GM23338 (cell line): ENCODE measurements around the gene CTNNA3.

Experiments
- CREB1 ChIP-seq: fragments of 250-450 bp; sonication (Bioruptor Pico); IDR thresholded peaks from 2 replicates; pipeline ENCODE4 v1.5.0; 2020; ENCODE audit warnings: low read depth, mild to moderate bottlenecking, moderate library complexity
- CTCF ChIP-seq, 2 experiments: fragments of 200-600 bp in 1 of 2; sonication (generic) in 1 of 2; conservative IDR thresholded peaks; 2 replicates each; pipeline versions ENCODE4 v1.5.1 to v1.6.1; 2016 to 2017; ENCODE audit warnings: antibody characterized with exemption in 2 of 2, low read depth in 2 of 2, mild to moderate bottlenecking in 2 of 2, moderate library complexity in 1 of 2
- ETS1 ChIP-seq: IDR thresholded peaks from 2 replicates; pipeline ENCODE4 v1.6.1; 2016; ENCODE audit warnings: antibody characterized with exemption
- EZH2 ChIP-seq: fragments of 200-600 bp; sonication (generic); IDR thresholded peaks from one replicate; pipeline ENCODE4 v1.8.0; 2017; ENCODE audit warnings: antibody characterized with exemption, mild to moderate bottlenecking, low read depth; ENCODE audit not compliant: unreplicated experiment
- POLR2AphosphoS5 ChIP-seq: IDR thresholded peaks from 2 replicates; pipeline ENCODE4 v1.6.1; 2016; ENCODE audit warnings: antibody characterized with exemption, low read depth
- ZNF114 ChIP-seq: fragments of 250-450 bp; sonication (Bioruptor Pico); IDR thresholded peaks from 2 replicates; pipeline ENCODE4 v1.5.0; 2020; ENCODE audit warnings: mild to moderate bottlenecking, moderate library complexity
- TF ChIP-seq, protein P1 (sequence below): IDR thresholded peaks from one replicate; pipeline ENCODE4 v1.6.1; 2018; ENCODE audit warnings: antibody characterized with exemption; ENCODE audit not compliant: unreplicated experiment

- TF ChIP-seq CTCF (conservative IDR thresholded peaks at IDR 0.05; ENCODE audit: low read depth in 2 of 2) (no peak), ZNF114 (CRISPR knock-in tag) (no peak), POLR2AphosphoS5 (no peak), CREB1 (CRISPR knock-in tag) (no peak), ETS1 (no peak), EZH2 (no peak)
- TF ChIP-seq, protein P1, sequence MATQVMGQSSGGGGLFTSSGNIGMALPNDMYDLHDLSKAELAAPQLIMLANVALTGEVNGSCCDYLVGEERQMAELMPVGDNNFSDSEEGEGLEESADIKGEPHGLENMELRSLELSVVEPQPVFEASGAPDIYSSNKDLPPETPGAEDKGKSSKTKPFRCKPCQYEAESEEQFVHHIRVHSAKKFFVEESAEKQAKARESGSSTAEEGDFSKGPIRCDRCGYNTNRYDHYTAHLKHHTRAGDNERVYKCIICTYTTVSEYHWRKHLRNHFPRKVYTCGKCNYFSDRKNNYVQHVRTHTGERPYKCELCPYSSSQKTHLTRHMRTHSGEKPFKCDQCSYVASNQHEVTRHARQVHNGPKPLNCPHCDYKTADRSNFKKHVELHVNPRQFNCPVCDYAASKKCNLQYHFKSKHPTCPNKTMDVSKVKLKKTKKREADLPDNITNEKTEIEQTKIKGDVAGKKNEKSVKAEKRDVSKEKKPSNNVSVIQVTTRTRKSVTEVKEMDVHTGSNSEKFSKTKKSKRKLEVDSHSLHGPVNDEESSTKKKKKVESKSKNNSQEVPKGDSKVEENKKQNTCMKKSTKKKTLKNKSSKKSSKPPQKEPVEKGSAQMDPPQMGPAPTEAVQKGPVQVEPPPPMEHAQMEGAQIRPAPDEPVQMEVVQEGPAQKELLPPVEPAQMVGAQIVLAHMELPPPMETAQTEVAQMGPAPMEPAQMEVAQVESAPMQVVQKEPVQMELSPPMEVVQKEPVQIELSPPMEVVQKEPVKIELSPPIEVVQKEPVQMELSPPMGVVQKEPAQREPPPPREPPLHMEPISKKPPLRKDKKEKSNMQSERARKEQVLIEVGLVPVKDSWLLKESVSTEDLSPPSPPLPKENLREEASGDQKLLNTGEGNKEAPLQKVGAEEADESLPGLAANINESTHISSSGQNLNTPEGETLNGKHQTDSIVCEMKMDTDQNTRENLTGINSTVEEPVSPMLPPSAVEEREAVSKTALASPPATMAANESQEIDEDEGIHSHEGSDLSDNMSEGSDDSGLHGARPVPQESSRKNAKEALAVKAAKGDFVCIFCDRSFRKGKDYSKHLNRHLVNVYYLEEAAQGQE, result no peak
Observed at GRCh38 chr10:67127441-67127840, 568.6 kb downstream of the CTNNA3 start.
